HG03460 (cell line): Measurements from ENCODE around the gene OR52K1.
"Not testable (repeated sequence)": the region's sequence is repeated elsewhere in the genome, so short reads cannot be mapped to it uniquely, and the experiment has no call there.

Experiments used
- ATAC-seq: cut with Tn5 transposase; IDR thresholded peaks from one replicate; pipeline ENCODE4 v1.9.1; 2021; ENCODE audit not compliant: unreplicated experiment

Gene OR52K1

GRCh38 chr11:4491405-4491804 lies 9.0 kb downstream of the OR52K1 start:
- not testable (repeated sequence) for ATAC-seq

GRCh38 chr11:4491878-4492606 lies 9.6 kb downstream of the OR52K1 start:
- ATAC-seq: no peak

DNA sequence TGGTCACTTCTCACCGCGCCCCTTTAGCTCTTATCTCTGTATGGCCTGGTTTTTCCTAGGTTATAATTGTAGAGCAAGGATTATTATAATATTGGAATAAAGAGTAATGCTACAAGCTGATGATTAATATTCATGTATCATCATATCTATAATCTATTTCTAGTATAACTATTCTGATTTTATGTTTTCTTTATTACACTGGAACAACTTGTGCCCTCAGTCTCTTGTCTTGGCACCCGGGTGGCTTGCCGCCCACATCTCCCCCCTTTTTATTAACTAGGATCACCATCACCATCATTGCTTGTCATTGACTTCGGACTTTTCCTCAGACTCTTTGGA lies 11.0 kb downstream of the OR52K1 start:
- ATAC-seq: no peak

DNA sequence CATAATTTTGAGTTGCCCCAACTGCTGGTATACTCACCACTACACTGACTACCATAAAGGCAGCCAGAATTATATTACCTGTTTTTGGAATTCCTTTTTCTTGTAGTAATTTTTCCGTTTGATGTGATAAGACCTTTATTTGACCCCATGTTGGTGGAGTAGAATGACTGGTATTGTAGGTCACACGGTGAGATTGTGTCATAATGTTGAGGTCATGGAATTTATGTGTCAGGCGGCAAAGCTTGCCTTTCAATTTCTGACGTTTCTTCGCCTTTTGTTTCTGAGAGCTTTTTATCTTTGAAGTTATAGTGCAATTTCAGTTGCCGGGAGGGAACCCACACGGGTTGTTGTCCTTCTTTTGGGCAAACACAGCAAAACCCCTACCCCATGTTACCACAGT lies 13.0 kb downstream of the OR52K1 start:
- no peak for ATAC-seq

- ATAC-seq: no peak
Observed at GRCh38 chr11:4495986-4496385, 13.5 kb downstream of the OR52K1 start.

DNA sequence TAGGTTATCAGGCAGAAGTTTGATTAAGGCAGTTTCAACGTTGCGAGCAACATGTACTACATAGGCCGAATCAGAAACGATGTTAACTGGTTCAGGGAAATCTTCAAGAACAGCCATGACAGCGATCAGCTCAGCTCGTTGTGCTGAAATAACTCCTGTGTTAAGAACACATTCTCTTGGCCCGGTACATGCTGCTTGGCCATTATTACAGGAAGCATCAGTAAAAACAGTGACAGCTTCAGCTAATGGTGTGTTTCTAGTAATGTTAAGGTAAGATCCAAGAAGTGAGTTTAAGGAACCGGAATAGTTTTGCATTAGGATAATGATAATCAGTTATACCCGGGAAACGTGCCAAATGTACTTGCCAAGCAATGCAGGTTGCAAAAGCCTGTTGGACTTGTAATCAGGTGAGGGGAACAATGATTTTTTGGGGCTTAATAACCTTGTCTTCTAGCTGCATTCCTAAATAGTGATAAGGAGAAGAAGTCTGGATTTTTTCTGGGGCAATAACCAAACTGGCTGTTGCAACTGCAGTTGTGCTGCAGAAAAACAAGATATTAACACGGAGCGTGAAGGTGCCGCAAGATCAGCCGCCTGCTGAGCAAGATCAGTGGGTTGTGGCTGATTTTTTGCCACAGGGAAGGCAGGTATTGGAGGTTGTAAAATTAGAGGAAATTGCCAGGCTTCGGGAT lies 14.3 kb downstream of the OR52K1 start:
- ATAC-seq: no peak

GRCh38 chr11:4508886-4509285 lies 26.4 kb downstream of the OR52K1 start:
- no peak for ATAC-seq

DNA sequence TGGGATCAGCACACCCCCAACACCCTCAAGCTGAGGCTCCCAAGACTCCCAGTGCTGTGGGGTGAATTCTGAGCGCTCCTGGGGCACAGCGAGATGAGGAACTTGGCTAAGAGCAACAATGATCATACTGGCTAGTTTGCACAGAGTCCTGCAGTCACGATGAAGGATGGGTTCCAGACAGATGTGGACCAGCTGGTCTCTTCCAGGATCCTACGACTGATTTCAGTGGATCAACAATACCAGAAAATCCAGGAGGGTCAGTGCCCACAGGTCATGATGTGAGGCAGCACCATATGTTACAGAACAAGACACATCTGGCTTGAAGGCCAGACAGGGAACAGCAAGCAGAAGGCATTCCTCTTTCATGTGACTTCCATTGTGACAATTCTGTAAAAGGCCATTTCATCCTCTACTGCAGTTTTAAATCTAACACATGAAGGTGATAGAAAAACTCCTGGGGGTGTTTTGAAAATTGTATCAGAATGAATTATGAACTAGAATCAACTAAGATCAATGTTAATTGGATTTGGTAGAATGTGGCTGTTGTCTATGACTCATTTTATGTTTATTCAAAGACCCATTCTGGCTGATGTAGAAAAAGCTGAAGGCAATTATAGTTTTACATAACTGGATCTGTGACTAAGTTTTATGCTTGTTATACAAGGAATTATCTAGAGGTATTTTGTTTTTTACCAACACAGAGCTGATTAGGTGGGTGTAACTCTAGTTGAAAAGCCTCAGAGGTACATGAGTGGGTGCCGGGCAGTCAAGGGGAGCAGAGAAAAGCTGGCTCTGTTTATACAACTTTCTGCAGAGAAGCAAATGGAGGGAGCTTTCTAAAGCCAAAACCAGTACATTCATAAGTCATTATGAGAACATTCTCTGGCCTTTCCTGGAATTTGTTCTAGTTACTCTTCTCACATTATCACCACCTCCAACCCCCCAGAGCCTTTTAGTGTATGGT lies 29.1 kb downstream of the OR52K1 start:
- no peak for ATAC-seq

DNA sequence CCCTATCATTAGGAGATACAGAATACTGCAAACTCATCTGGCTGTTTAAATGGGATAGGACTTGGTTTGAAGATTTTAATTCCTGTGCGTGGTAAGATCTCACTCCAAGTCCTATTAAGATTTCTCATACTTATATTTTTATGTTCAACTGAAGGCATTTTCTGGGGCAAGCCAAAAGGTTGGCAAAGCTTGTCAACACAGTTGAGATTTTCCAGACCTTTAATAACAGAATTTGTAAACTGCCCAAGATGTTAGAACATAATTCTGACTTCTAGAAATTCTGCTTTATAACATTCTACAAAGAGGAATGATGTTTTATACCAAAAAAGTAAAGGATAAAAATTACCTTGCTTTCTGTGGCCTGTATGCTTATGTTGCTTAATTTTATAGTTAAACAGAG lies 31.8 kb downstream of the OR52K1 start:
- no peak for ATAC-seq

DNA sequence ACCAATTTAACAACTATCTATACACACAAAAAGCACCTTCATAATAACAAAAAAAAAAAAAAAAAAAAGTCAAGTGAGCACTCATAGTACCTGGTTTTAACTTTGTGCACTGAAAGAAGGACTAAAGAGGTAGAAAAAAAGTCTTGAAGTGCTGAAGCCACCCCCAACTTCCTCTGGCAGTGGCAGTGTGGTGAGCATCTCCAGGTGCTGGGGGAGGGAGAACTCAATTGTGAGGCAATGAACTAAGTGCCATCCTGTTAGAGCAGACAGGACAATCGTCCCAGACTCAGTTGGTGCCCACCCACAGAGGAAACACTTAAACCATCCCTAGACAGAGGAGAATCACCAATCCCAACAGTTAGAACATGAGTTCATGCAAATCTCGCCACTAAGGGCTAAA lies 39.9 kb downstream of the OR52K1 start:
- ATAC-seq: no peak

GRCh38 chr11:4522752-4523151 lies 40.3 kb downstream of the OR52K1 start:
- no peak for ATAC-seq

GRCh38 chr11:4523666-4524065 lies 41.2 kb downstream of the OR52K1 start:
- no peak for ATAC-seq

GRCh38 chr11:4527926-4528325 lies 45.5 kb downstream of the OR52K1 start:
- no peak for ATAC-seq

- not testable (repeated sequence) for ATAC-seq
Observed at GRCh38 chr11:4531686-4532085, 49.2 kb downstream of the OR52K1 start.

- peak; percentile 59 for ATAC-seq
Observed at GRCh38 chr11:4539603-4540219, 57.3 kb downstream of the OR52K1 start.

- no peak for ATAC-seq
Observed at GRCh38 chr11:4541071-4541470, 58.6 kb downstream of the OR52K1 start.
